Erythroblast (primary cell): ENCODE results near the gene SLC6A1.

Experiments used
- DNase-seq, 2 experiments: peaks; one replicate each; lab custom pipeline; 2025; lab: John Stamatoyannopoulos, UW
- GATA1 ChIP-seq: IDR thresholded peaks from 2 replicates; pipeline ENCODE4 v1.6.1; 2011; ENCODE audit warnings: low read depth, mild to moderate bottlenecking, control low read depth, low read length, moderate library complexity
- POLR2A ChIP-seq: IDR thresholded peaks from 2 replicates; pipeline ENCODE4 v1.6.1; 2011; ENCODE audit warnings: mild to moderate bottlenecking, low read length

The SLC6A1 gene

DNA sequence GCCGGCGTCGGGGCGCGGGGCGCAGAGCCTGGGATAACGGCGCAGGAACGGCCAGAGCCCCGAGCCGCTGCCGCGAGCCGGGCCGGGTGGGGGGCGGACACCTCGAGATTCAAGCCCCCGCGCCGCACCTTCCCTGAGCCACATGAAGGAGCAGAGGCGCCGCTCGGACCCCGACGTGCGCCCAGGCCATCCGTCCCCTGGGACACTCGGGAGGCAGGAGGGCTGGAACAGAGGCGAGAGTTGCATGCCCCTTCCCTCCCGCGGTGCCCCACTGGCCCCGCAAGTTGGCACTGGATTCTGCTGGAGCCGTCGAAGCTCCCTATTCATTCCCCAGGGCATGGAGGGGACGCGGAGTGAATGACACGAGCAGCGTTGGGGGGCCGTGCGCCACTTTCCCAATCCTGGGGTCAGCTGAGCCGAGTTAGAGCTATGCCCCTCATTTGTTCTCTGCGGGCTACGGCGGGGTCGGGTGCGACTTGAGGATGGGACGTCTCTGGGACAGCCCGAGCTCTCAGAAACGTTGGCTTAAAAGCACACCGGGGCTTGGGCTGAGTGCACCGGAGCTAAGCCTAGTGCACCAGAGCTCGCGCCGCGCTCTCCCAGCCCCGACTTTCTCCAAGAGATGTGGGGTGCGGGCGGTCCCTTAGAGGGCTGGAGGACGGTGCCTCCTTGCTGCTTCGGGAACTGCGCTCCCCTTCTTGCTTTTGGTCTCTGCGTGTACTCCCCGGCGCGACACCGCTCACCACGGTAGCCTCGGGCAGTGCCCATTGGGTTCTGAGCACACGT is 588 bp downstream of the SLC6A1 start:
- no peak for DNase-seq

DNA sequence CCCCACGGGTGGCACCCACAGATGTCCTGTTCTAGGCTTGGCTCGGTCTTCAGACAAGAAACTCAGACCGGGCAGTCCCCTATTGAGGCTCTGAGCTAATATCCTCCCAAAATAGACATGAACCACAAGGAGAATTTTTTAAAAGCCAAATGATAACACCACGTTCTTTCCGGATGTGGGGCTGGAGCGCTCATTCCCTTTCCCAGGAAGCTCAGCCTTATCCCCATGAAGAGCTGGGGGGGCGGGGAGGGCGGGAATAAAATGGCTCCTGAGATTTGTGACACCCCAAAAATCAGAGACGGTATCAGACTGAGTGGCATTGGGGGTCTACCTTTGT is 1.1 kb downstream of the SLC6A1 start:
- no peak for TF ChIP-seq POLR2A
- no peak for DNase-seq

More for the DNA sequence above, 588 bp downstream of the SLC6A1 start:
- TF ChIP-seq GATA1 (no peak), POLR2A (no peak)

DNA sequence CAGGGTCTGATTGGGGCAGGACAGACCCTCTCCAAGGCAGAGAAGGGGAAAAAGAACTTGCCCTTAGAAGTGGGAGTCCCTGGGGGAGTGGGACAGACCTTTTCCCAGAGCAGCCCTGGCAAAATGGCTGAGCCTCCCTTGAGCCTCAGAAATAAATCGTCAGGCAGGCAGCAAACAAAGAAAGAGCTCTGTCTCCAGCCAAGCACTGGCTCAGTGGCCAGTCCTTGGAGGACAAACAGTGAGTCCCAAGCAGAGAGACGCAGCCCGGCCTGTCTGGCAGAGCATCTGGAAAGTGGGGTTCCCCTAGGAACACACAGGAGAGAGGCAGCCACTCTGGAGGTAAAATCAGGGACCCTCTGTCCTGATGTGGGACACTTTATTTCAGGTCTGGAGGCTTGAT is 1.8 kb downstream of the SLC6A1 start:
- TF ChIP-seq GATA1, result no peak
- TF ChIP-seq POLR2A, result no peak
- no peak for DNase-seq

DNA sequence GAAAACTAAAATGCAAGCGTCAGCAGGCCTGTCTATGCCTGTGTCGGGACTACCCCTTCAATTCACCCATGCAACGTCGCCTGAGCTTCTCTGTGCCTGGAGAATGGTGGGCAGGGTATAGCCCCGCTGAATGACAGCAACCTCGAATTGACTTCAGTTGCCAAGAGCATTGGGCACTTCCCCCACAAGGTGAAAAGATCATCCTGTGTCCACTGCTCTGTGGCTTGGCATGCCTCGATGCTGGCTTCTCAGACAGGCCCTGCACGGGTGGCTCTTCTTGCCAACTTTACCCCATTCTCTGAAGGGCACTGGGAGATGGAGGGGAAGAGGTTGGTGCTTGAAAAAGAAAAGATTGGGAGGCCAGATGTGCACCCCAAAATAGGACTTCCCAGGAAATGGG is 3.3 kb downstream of the SLC6A1 start:
- DNase-seq, result no peak
- TF ChIP-seq POLR2A (no peak), GATA1 (no peak)

DNA sequence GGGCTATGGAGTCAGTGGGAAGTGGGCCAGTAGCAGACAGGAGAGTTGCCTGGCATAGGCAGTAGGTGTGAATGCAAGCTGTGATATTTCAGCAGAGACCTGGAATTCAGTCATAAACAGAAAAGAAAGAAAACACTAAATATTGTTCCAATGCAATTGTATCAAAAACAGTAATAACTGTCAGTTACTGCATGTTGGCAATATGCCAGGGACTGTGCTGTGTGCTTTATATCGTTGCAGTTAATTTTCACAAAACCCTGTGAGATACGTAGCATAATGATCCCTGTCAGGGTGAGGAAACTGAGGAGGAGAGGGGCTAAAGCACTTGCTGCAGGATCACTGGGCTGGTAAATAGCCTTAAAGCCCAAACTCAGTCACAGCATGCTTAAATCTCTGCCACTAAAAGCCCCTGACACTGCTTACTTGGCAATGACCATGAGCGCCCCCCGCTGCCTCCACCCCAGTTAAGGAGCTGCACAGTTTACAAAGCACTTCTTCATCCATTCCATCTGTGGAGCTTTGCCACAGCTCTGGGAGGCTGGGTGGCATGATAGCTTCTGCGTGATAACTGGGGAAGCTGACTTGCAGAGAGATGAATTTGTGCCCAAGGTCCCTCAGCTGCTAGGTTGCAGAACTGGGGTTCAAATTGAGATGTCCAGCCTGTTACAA is 3.9 kb downstream of the SLC6A1 start:
- TF ChIP-seq POLR2A (no peak), GATA1 (no peak)
- DNase-seq, result no peak

DNA sequence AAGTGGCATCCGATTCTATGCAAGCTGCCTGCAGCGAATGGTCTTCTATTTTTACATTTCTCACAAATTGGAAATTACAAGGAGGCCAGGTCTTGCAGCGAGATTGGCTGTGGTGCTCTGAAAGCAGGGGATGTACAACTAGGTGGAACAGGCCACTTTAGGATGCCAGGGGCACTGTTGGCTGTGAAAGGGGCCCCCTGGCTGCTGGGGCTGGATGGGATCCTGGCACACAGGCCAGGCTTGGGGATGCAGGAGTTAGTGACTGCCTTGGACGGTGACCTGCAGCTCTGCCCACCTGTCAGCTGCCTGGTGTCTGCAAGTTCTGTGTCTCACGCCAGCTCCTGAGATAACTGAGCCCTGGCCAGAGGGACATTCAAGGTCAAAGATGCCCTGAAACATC is 4.6 kb downstream of the SLC6A1 start:
- TF ChIP-seq POLR2A (no peak), GATA1 (no peak)

DNA sequence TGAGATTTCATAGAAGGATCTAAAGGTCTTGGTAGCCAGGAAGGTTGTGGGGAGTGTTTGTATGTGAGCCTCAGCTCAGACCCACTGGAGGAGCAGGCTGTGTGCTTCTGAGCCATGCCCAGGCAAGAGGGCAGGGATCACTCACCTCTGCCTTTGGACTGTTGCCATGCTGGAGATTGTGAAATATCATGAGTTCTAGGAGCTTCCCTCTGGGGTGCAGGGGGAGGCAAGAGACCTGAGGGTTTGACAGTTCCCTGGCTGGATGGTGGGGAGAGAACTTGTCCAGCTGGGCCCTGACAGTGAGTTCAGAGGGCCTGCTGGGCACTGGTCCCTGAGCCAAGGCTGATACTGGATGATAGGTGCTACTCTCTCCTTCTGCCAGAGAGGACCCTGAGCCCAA is 6.0 kb downstream of the SLC6A1 start:
- no peak for TF ChIP-seq GATA1
- TF ChIP-seq POLR2A, result no peak
- no peak for DNase-seq

More for the DNA sequence above, 4.6 kb downstream of the SLC6A1 start:
- no peak for DNase-seq

DNA sequence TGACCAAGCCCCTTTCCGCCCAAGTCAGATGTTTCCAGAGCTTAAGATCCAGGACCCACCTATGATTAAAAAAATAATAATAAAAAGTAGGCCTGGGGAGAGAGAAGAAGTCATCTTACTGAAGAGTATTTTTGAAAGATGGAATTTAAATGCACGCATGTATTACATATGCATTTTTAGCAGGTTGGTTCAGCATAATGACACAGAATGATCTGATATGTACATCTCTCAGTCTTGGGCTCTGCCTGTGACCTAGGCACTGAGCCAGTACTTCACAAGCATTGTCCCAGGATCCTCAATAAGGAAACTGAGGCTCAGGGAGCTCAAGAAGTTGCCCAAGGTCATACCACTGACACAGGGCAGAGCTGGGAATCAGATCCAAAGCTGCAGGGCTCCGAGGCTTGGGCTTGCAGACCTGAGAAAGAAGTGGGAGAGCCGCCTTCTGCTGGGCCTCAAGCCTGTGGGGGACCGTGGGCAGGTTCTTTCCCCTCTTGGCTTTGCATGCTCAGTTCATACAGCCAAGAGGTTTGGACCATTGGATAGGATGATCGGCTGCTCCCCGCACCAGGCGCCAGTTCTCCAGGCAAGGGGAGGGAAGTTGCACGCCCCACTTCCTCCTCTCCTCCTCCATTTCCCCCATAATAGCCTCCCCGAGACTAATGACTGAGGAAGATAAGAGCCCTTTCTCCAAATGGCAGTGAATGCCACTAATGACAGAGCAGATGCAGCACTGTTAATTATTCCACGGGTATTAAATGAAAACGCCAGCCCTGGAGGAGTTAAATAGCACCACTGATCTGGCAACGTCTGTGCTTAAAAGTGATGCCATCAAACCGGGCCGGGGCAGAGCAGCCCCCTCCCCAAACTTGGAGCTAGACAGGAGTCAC is 6.9 kb downstream of the SLC6A1 start:
- no peak for DNase-seq
- TF ChIP-seq GATA1 (no peak), POLR2A (no peak)

DNA sequence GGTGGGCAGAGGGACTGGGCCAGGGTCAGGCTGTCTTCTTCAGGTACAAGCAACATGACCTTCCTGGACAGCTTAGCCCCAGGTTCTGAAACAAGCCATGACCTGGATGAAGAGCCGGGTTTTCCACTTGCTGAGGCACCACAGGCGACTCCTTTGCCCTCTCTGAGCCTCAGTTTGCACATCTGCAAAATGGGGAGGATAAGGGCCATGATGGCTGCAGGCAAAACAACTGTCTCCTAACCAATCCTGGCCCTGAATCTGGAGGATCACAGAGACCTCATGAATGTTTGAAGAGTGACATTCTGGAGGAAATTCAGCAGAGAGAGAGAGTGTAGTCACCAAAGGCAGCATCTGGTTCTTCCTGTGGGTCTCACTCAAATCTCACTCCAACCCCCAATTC is 8.0 kb downstream of the SLC6A1 start:
- no peak for DNase-seq
- TF ChIP-seq POLR2A (no peak), GATA1 (no peak)

DNA sequence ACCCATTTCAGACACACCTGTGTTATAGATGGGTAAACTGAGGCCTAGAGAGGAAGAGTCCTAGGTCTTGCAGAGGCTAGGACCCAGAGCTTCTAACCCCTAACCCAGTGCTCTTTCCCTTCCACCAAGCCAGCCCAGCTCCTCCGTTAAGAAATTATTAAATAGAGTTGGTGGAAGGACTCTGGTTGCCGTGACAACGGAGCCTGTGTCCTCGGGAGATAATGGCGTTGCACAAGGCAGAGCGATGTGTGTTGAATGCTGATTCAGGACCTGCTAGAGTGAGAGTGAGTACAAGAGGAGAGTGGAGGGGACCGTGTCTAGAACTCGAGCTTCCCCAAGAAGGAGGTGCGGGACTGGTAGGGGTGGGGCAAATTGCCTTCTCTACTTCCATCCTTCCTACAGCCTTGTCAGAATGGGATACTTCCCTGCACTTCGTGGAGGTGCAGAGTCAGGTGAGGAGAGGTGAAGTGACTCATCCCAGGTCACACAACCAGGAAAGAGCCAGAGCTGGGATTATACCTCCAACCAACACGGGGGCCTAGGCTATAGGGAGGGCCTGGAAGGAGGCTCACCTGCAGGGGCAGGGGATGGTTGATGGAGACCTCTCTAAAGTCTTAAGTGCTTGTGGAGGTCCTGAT is 8.6 kb downstream of the SLC6A1 start:
- peak; percentile 75 to 76 for DNase-seq
- no peak for TF ChIP-seq POLR2A
- TF ChIP-seq GATA1, result no peak

DNA sequence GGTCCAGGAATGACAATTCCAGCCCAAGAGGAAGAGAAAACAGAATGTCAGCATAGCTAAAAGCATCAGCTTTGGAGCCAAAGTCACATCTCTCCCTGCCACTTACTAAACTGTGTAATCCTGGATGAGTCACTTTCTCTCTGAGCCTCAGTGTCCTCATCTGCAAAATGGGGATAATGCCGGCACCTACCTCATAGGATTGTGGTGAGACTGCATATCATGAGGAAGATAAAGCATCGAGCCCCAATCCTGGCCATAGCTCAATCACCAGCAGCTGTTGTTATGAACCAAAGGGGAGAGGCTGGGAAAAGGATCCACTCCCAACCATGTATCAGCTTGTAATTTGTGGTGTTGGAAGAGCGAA is 9.1 kb downstream of the SLC6A1 start:
- no peak for DNase-seq
- no peak for TF ChIP-seq POLR2A
- TF ChIP-seq GATA1, result no peak

DNA sequence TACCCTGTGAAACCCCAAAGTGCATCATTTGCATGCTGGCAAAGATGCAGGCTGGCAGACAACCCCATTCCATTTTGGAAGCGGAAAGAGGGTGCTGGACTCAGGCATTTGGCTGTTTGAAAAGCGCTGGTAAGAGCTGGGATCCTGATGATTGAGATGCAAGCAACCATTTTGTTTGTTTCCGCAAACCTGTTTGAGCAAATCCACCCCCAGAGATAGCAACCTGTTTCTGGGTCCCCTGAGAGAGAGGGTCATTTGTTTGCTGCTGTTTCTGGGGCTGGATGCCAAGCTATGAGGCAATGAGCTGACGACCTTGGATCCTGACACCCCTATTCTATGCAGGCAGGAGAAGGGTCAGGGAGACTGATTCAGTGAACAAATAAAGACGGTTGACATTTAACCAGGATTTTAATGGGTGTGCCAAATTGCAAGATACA is 9.8 kb downstream of the SLC6A1 start:
- TF ChIP-seq POLR2A (no peak), GATA1 (no peak)
- no peak for DNase-seq

DNA sequence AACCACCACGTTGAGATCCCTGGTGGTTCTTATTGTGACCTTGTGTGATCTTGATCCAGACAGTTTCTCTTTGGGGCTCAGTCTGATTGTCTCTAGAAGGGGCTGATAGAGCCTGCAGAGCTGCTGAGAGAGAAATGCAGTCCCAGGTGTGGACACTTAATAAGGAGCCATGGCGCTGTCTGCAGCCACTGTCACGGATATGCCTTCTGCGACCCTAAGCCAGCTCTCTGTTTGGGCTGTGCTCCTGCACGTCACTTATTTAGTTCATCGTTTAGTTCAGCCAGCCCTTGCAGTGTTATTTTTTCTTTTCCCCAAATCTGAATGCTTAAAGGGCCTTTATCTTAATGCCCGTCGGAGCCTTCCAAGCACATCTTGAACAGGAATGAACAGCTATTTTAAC is 12.0 kb downstream of the SLC6A1 start:
- DNase-seq, result no peak
- TF ChIP-seq GATA1 (no peak), POLR2A (no peak)
